Fibroblast of villous mesenchyme (primary cell): ENCODE measurements around the gene PNPO. TPM values are rescaled to one million over a fixed set of nuclear protein-coding genes. Genes with fewer than 3 reads are reported as not detected.

Experiments used
- DNase-seq: peaks from one replicate; pipeline ENCODE4 v3.0.0-alpha.2; 2010; ENCODE audit warnings: low read depth
- H3K4me3 ChIP-seq: 2 replicates; pipeline ENCODE4 v1.5.1; 2011; ENCODE audit warnings: low read depth, mild to moderate bottlenecking, low read length
- CTCF ChIP-seq: IDR thresholded peaks from 2 replicates; pipeline ENCODE4 v1.5.1; 2012; ENCODE audit warnings: low read depth, mild to moderate bottlenecking, low read length; ENCODE audit not compliant: insufficient read depth
- total RNA-seq: library from RNA; depleted of rRNA; stranded (reverse); fragments of >200 nt; gene quantifications from 2 replicates; pipeline ENCODE4 v1.2.3, GENCODE V29; 2012

The PNPO gene
- total RNA-seq, 1 donor = 49.2 TPM

- peak overlapping the region; percentile 82 for H3K4me3 ChIP-seq
- TF ChIP-seq CTCF = no peak
- no peak for DNase-seq
Measured at GRCh38 chr17:47942568-47942967, 1.2 kb downstream of the PNPO start.

DNA sequence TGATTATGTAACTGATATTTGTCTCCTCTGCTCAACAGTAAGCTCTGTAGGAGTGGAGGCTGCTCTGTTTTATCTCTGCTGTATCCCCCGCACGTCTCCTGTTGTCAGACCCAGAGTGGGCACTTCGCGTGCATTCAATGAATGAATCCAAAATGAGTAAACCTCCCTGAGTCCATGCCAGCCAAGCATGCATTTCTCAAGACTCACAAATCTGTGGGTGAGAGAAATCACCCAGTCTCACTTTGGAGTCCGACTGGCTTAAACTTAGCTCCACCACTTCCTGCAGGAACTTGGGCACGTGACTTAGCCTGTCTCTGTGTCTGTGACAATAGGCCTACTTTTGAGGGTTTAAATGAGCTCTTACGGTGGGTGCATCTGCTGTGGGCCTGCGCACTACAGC, 3.7 kb downstream of the PNPO start:
- DNase-seq = no peak
- H3K4me3 ChIP-seq = no peak overlapping the region
- no peak for TF ChIP-seq CTCF

DNA sequence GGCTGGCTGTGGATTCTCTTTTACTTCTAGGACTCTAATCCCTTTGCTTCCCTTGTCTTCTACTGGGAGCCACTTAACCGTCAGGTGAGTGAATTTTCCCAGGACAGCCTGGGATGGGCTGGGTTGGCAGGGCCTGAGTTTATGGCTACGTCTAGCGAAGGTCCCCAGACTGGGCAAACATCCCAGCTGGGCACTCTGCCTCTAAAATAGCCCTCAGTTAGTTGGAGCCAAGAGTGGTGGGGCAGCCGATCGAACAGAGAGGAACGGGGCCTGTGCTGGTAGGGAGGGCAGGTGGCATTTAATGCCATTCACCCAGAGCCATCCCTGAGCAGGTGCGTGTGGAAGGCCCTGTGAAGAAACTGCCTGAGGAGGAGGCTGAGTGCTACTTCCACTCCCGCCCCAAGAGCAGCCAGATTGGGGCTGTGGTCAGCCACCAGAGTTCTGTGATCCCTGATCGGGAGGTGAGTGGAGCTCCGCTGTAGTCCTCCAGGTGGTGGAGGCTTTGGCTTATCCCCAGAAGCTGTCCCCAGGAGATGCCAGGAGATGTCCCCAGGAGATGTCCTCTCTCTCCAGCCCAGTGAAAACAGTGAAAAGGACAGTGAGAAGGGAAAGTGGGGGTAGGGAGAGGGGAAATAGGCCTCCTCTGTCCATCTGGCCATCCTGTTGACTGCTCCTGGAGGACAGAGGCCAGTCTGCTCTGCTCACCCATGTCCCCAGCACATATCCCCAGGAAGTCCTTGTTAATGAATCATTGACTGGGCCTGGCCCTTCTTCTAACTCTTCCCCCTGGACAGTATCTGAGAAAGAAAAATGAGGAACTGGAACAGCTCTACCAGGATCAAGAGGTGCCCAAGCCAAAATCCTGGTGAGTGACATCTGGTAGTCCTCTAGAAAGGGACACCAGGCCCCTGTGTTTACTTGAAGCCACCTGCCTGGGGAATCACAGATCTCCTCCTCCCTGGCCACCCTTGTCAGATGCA, 4.4 kb downstream of the PNPO start:
- DNase-seq = no peak
- no peak for TF ChIP-seq CTCF
- H3K4me3 ChIP-seq = no peak overlapping the region

- no peak overlapping the region for H3K4me3 ChIP-seq
- no peak for TF ChIP-seq CTCF
- no peak for DNase-seq
Measured at GRCh38 chr17:47946516-47946915, 5.1 kb downstream of the PNPO start.

DNA sequence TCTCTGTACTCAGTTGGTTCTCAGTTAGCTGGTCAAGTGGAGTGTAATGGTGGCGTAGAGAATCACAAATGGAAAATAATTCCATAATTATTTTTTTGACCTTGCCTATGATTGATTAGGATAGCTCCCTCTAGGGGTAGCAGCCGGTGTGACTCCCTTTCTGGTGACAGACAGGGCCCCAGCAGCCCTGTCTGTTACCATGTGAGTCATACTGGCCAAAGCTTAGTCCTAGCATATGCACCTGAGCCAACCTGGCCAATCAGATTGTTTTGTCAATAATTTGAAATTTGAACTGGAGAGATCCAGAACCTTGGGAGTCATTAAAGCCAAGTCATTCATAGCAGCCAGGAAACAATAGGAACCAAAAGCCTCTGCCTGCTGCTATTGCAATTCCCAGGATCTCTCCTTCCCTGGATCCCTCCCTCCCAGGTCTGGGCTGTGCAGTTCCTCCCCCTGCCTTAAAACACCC, 5.6 kb downstream of the PNPO start:
- H3K4me3 ChIP-seq = no peak overlapping the region
- DNase-seq = peak; percentile 77
- TF ChIP-seq CTCF = peak; percentile 86

- no peak for TF ChIP-seq CTCF
- no peak for DNase-seq
- H3K4me3 ChIP-seq = no peak overlapping the region
Measured at GRCh38 chr17:47948706-47949196, 7.4 kb downstream of the PNPO start.
